GM12878 (cell line): ENCODE data around the gene LRRC14B. TPM values are rescaled to one million over a fixed set of nuclear protein-coding genes. Genes with fewer than 3 reads are reported as not detected.

Experiments
- ATAC-seq: fragments of 200-7000 bp; cut with Tn5 transposase; 3 replicates; pipeline ENCODE4 v1.9.1; 2020; ENCODE audit warnings: mild to moderate bottlenecking, moderate library complexity
- BruUV-seq: library from RNA; stranded (reverse); fragments of 400-500 nt; replicated peaks from 2 replicates; lab custom pipeline; 2021; lab: Mats Ljungman, UMichigan
- CTCF ChIA-PET: fragments of 300-600 bp; sonication (Branson Sonifier 250); formaldehyde crosslinking; extraction: SDS; loops from one replicate; lab custom pipeline; 2021; ENCODE audit warnings: inconsistent platforms; lab: Yijun Ruan, JAX
- POLR2A ChIA-PET: fragments of 350-600 bp; formaldehyde crosslinking; extraction: SDS; loops from one replicate; lab custom pipeline; 2021; ENCODE audit warnings: inconsistent platforms; lab: Charles Lee
- RAD21 ChIA-PET: fragments of 300-600 bp; sonication (Branson Sonifier 250); formaldehyde crosslinking; loops from one replicate; lab custom pipeline; 2023; ENCODE audit warnings: antibody characterized with exemption; ENCODE audit not compliant: unreplicated experiment; lab: Charles Lee
- SMC1A ChIA-PET: fragments of 300-600 bp; sonication (Branson Sonifier 250); formaldehyde crosslinking; loops from one replicate; lab custom pipeline; 2023; ENCODE audit not compliant: unreplicated experiment, uncharacterized antibody; lab: Charles Lee
- DNase-seq: peaks from one replicate; pipeline ENCODE4 v3.0.0-alpha.2; 2011; ENCODE audit warnings: low read depth, low spot score
- FAIRE-seq: peaks from 3 replicates; lab custom pipeline; 2011; peaks lifted over from hg19 to GRCh38; lab: Jason Lieb, UNC
- H2AFZ ChIP-seq: 2 replicates; pipeline ENCODE4 v1.6.0; 2011; ENCODE audit warnings: low read depth, low read length, control low read depth; ENCODE audit not compliant: control insufficient read depth
- H3K27ac ChIP-seq: 2 replicates; pipeline ENCODE4 v1.5.1; 2011; ENCODE audit warnings: control low read depth; ENCODE audit not compliant: control insufficient read depth, insufficient read depth
- H3K27me3 ChIP-seq, 2 experiments: replicated peaks in 1 of 2; 2 replicates each; pipeline versions ENCODE4 v1.6.0 to v1.6.1; 2011; ENCODE audit warnings: low read length in 1 of 2; ENCODE audit not compliant: control insufficient read depth in 2 of 2, insufficient read depth in 2 of 2
- H3K36me3 ChIP-seq, 2 experiments: 2 replicates each; pipeline ENCODE4 v1.5.1; 2011; ENCODE audit warnings: low read length in 1 of 2; ENCODE audit not compliant: control insufficient read depth in 2 of 2, insufficient read depth in 2 of 2
- H3K4me1 ChIP-seq: 2 replicates; pipeline ENCODE4 v1.6.1; 2011; ENCODE audit warnings: mild to moderate bottlenecking, low read length, moderate library complexity, mixed read lengths; ENCODE audit not compliant: control insufficient read depth, insufficient read depth
- H3K4me2 ChIP-seq: 2 replicates; pipeline ENCODE4 v1.6.0; 2011; ENCODE audit warnings: control low read depth; ENCODE audit not compliant: control insufficient read depth, insufficient read depth
- H3K4me3 ChIP-seq: fragments of 200-600 bp; sonication (generic); 2 replicates; pipeline ENCODE4 v1.5.1; 2016
- H3K79me2 ChIP-seq: 2 replicates; pipeline ENCODE4 v1.6.0; 2011; ENCODE audit warnings: low read length; ENCODE audit not compliant: control insufficient read depth, insufficient read depth
- H3K9ac ChIP-seq: 2 replicates; pipeline ENCODE4 v1.8.0; 2011; ENCODE audit warnings: low read length, control low read depth, mixed read lengths; ENCODE audit not compliant: control insufficient read depth, insufficient read depth
- H3K9me3 ChIP-seq: replicated peaks from 3 replicates; pipeline ENCODE4 v1.5.1; 2011; ENCODE audit warnings: mild to moderate bottlenecking, low read length; ENCODE audit not compliant: control insufficient read depth, insufficient read depth
- H4K20me1 ChIP-seq: 2 replicates; pipeline ENCODE4 v1.6.0; 2011; ENCODE audit not compliant: control insufficient read depth, insufficient read depth
- FOXK2 ChIP-seq: fragments of 450-650 bp; IDR thresholded peaks from 2 replicates; pipeline ENCODE4 v1.6.1; 2017; ENCODE audit warnings: mild to moderate bottlenecking, moderate library complexity
- POLR2A ChIP-seq: IDR thresholded peaks from 2 replicates; pipeline ENCODE4 v1.6.1; 2011; ENCODE audit warnings: low read depth, mild to moderate bottlenecking, low read length
- SIN3A ChIP-seq: IDR thresholded peaks from 2 replicates; pipeline ENCODE4 v1.6.1; 2012; ENCODE audit warnings: low read depth, low read length, improper control_type of control experiment
- SREBF2 ChIP-seq: IDR thresholded peaks from 2 replicates; pipeline ENCODE4 v1.6.1; 2012; ENCODE audit warnings: mild to moderate bottlenecking, low read length
- ZNF24 ChIP-seq: fragments of 450-650 bp; IDR thresholded peaks from 2 replicates; pipeline ENCODE4 v1.6.1; 2017; ENCODE audit warnings: antibody characterized with exemption, mild to moderate bottlenecking
- ZSCAN29 ChIP-seq: fragments of 450-650 bp; IDR thresholded peaks from 2 replicates; pipeline ENCODE4 v1.6.1; 2017; ENCODE audit warnings: mild to moderate bottlenecking, moderate library complexity
- WGBS: methylation state at CpG from one replicate; pipeline ENCODE4 v1.1.6; 2016; ENCODE audit warnings: low lambda C conversion rate; ENCODE audit not compliant: insufficient replicate concordance, insufficient coverage; ENCODE audit errors: missing lambda C conversion rate; 5-methylcytosine and 5-hydroxymethylcytosine counted together
- in situ Hi-C: fragments of 300-500 bp; cut with MboI; formaldehyde crosslinking; loops from 9 replicates; pipeline ENCODE4 v1.14.3; 2018; ENCODE audit warnings: mixed read lengths
- intact Hi-C: fragments of 100-400 bp; cut with micrococcal nuclease; formaldehyde crosslinking; loops from one replicate; pipeline ENCODE4 v1.14.2; 2022; ENCODE audit not compliant: unreplicated experiment
- polyA plus RNA-seq, 11 experiments: library from polyadenylated mRNA; depleted of rRNA in 4 of 11; unstranded in 6 of 11; stranded (reverse) in 5 of 11; fragments of >200 nt; fragmentation: Nextera tagmentation in 4 of 11; fragmentation: Illumina TruSeq in 1 of 11; extraction: Ambion mirVana in 4 of 11; extraction: Trizol in 1 of 11; gene quantifications; 1 replicate in 1 of 11; 2 replicates in 10 of 11; pipeline versions ENCODE4 v1.2.1 to v1.2.3, GENCODE V29; 2011 to 2016; ENCODE audit warnings: inconsistent platforms in 2 of 11, missing spikeins in 2 of 11, low read depth in 1 of 11
- total RNA-seq, 4 experiments: library from RNA; depleted of rRNA in 3 of 4; stranded (reverse); fragments of >200 nt in 3 of 4; fragmentation: Illumina TruSeq in 1 of 4; extraction: Trizol in 1 of 4; gene quantifications; 2 replicates each; pipeline versions ENCODE4 v1.2.1 to v1.2.3, GENCODE V29; 2013 to 2021

The LRRC14B gene
- total and polyA plus RNA-seq, 10 of the 15 experiments (the other 5 are each of a cell fraction or from before 2014, with no cell fraction given), result 0.06 to 0.31 (median 0.13) TPM; not detected in 5

- FAIRE-seq (no peak), ATAC-seq (no peak), DNase-seq (no peak)
- ChIA-PET CTCF (interaction anchor here (0.7 to 2.5 kb wide), 20 partner anchors 9 to 945 kb away, joined by 3 to 17 read pairs (median 4); partner anchors contain the start of genes CCDC127, PDCD6 and SDHA), POLR2A (interaction anchor here (1.0 kb wide), 1 partner anchor 84 kb away, joined by 4 read pairs; the partner anchor contains the start of gene PDCD6), RAD21 (interaction anchor here (0.6 to 1.6 kb wide), 10 partner anchors 32 to 732 kb away, joined by 3 to 11 read pairs (median 3); partner anchors contain the start of genes AHRR and PDCD6)
- Histone ChIP-seq H3K9ac (no peak overlapping the region), H3K27ac (no peak overlapping the region), H3K36me3 (no peaks in the 10 kb centered on the region), H3K4me2 (peak overlapping the region; percentile 50; the same call in 1 of the 2 replicates), H4K20me1 (no peaks in the 10 kb centered on the region; the same call in 1 of the 2 replicates), H2AFZ (no peak overlapping the region), H3K4me3 (no peak overlapping the region), H3K9me3 (no peaks in the 10 kb centered on the region), H3K79me2 (no peaks in the 10 kb centered on the region), H3K27me3 (no peaks in the 10 kb centered on the region; a peak in 3 of 4 replicates)
- BruUV-seq, result no TSS peak
- intact Hi-C loops, result no loop called here
- TF ChIP-seq SREBF2 (no peak), ZNF24 (no peak), ZSCAN29 (no peak), FOXK2 (no peak), POLR2A (no peak), SIN3A (no peak)
- TF ChIP-seq, all 136 proteins: peak for 0
- 33% methylated on average over 20 of the region's 21 CpGs for WGBS
- peaks cover 32% of the 10 kb centered on the region for H3K4me1 ChIP-seq
- SMC1A ChIA-PET, result interaction anchor here (0.8 to 2.0 kb wide), 5 partner anchors 31 to 715 kb away, joined by 3 to 9 read pairs (median 3); partner anchors contain the start of genes CCDC127 and SDHA
- in situ Hi-C loops, result no loop called here
Observed at GRCh38 chr5:187617-188451, 3.5 kb upstream of the LRRC14B start.
